CD4-positive, alpha-beta T cell (primary cell): ENCODE data around the gene PPT1. TPM values are rescaled to one million over a fixed set of nuclear protein-coding genes. Genes with fewer than 3 reads are reported as not detected.

Experiments
- ATAC-seq: fragments of 200-7000 bp; cut with Tn5 transposase; one replicate; pipeline ENCODE4 v1.10.0; 2022; ENCODE audit warnings: mild to moderate bottlenecking; ENCODE audit not compliant: poor library complexity
- CTCF ChIA-PET: fragments of 350-600 bp; sonication (Branson Sonifier 250); formaldehyde crosslinking; loops from one replicate; lab custom pipeline; 2021; ENCODE audit warnings: antibody characterized with exemption, inconsistent platforms; lab: Charles Lee
- POLR2A ChIA-PET: fragments of 350-600 bp; sonication (Branson Sonifier 250); formaldehyde crosslinking; loops from one replicate; lab custom pipeline; 2021; ENCODE audit warnings: antibody characterized with exemption, inconsistent platforms; lab: Charles Lee
- DNase-seq, 14 experiments: peaks; one replicate each; pipeline ENCODE4 v3.0.0-alpha.2; 2013 to 2020; ENCODE audit warnings: mixed read lengths in 2 of 14
- H3K27ac ChIP-seq, 2 donors: one replicate each; pipeline versions ENCODE4 v1.5.1 to v1.7.0; 2013; ENCODE audit warnings: low read length in 2 of 2, low read depth in 1 of 2, mild to moderate bottlenecking in 1 of 2
- H3K27me3 ChIP-seq, 2 experiments: 1 replicate in 1 of 2; 2 replicates in 1 of 2; pipeline versions ENCODE4 v1.6.1 to v1.7.0; 2013; ENCODE audit warnings: low read length in 2 of 2, control low read depth in 1 of 2, mild to moderate bottlenecking in 1 of 2, moderate library complexity in 1 of 2; ENCODE audit not compliant: insufficient read depth in 2 of 2, control insufficient read depth in 1 of 2
- H3K36me3 ChIP-seq: one replicate; pipeline ENCODE4 v1.6.1; 2013; ENCODE audit warnings: low read length, control low read depth; ENCODE audit not compliant: insufficient read depth
- H3K4me1 ChIP-seq: one replicate; pipeline ENCODE4 v1.6.1; 2013; ENCODE audit warnings: low read length, control low read depth; ENCODE audit not compliant: insufficient read depth
- H3K4me3 ChIP-seq: one replicate; pipeline ENCODE4 v1.5.1; 2013; ENCODE audit warnings: mild to moderate bottlenecking, low read length, moderate library complexity
- H3K9me3 ChIP-seq, 2 experiments: 1 replicate in 1 of 2; 2 replicates in 1 of 2; pipeline versions ENCODE4 v1.6.1 to v1.7.0; 2013; ENCODE audit warnings: low read length in 2 of 2, mild to moderate bottlenecking in 2 of 2, control low read depth in 1 of 2, moderate library complexity in 1 of 2; ENCODE audit not compliant: control insufficient read depth in 1 of 2, insufficient read depth in 1 of 2
- H3K27ac Mint-ChIP-seq: one replicate; pipeline ENCODE4 v1.8.0; 2020; ENCODE audit warnings: mixed read lengths
- H3K27me3 Mint-ChIP-seq: one replicate; pipeline ENCODE4 v1.8.0; 2021; ENCODE audit warnings: mixed read lengths
- H3K36me3 Mint-ChIP-seq: one replicate; pipeline ENCODE4 v1.8.0; 2021; ENCODE audit warnings: low read depth, mixed read lengths
- H3K4me1 Mint-ChIP-seq: one replicate; pipeline ENCODE4 v1.8.0; 2021; ENCODE audit warnings: low read depth, mixed read lengths
- H3K4me3 Mint-ChIP-seq: one replicate; pipeline ENCODE4 v1.8.0; 2020; ENCODE audit warnings: mild to moderate bottlenecking, mixed read lengths
- H3K9me3 Mint-ChIP-seq: one replicate; pipeline ENCODE4 v1.8.0; 2020; ENCODE audit warnings: mixed read lengths
- intact Hi-C, 2 experiments: fragments of 100-400 bp; cut with DNase I in 1 of 2; cut with micrococcal nuclease in 1 of 2; formaldehyde crosslinking; loops; one replicate each; pipeline versions ENCODE4 v1.15.1 to v1.9.0; 2023 to 2025; cut with DNase I, micrococcal nuclease
- total RNA-seq, 174 experiments: library from RNA in 2 of 174; stranded (reverse) in 2 of 174; gene quantifications; one replicate each; pipeline ENCODE4 v1.2.3 and lab custom pipeline; 2021 to 2026
- TF ChIP-seq, protein P1 (sequence below): fragments of 200-600 bp; IDR thresholded peaks from one replicate; pipeline ENCODE4 v1.8.0; 2022; ENCODE audit warnings: antibody characterized with exemption, mild to moderate bottlenecking

Gene PPT1
- total RNA-seq, 2 experiments from 2014 or later, result 31.9 to 34.5 TPM

DNA sequence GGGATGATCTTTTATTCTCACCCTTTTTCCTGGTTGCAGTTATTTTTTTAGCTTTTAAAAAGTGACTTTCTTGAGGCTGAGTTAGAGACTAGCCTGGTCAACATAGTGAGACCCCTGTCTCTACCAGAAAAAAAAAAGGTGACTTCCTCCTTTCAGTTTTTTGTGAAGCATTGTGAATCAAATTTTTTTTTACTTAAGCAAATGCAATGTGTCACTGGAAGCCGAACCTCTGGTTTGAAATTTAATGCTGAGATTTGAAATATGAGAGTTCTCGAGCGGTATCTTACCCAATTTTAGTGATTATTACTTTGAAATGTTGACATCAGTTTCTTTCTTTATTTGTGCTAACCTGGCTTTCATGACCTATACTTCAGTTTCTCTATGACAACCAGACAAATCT, 52.9 kb downstream of the PPT1 start:
- TF ChIP-seq, protein P1, sequence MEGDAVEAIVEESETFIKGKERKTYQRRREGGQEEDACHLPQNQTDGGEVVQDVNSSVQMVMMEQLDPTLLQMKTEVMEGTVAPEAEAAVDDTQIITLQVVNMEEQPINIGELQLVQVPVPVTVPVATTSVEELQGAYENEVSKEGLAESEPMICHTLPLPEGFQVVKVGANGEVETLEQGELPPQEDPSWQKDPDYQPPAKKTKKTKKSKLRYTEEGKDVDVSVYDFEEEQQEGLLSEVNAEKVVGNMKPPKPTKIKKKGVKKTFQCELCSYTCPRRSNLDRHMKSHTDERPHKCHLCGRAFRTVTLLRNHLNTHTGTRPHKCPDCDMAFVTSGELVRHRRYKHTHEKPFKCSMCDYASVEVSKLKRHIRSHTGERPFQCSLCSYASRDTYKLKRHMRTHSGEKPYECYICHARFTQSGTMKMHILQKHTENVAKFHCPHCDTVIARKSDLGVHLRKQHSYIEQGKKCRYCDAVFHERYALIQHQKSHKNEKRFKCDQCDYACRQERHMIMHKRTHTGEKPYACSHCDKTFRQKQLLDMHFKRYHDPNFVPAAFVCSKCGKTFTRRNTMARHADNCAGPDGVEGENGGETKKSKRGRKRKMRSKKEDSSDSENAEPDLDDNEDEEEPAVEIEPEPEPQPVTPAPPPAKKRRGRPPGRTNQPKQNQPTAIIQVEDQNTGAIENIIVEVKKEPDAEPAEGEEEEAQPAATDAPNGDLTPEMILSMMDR, result no peak
- intact Hi-C loops, result loop anchor here in 1 of 2 experiments (5.0 to 10.0 kb wide), 2 partner anchors 488 to 651 kb away; partner anchors contain the start of genes NFYC and ZNF684
- Histone ChIP-seq H3K9me3 (no peaks in the 10 kb centered on the region), H3K36me3 (peaks cover 30% of the 10 kb centered on the region), H3K4me3 (peak overlapping the region; percentile 100), H3K27me3 (no peaks in the 10 kb centered on the region), H3K4me1 (peaks cover 69% of the 10 kb centered on the region), H3K27ac (peak overlapping the region in 1 of 2 donors; percentile 16)
- Mint-ChIP-seq H3K27me3 (no peaks in the 10 kb centered on the region), H3K36me3 (peaks cover 81% of the 10 kb centered on the region), H3K27ac (peak overlapping the region; percentile 95), H3K4me3 (peak overlapping the region; percentile 88), H3K9me3 (no peaks in the 10 kb centered on the region), H3K4me1 (peaks cover 85% of the 10 kb centered on the region)
- ATAC-seq (no peak), DNase-seq (no peak)
- ChIA-PET POLR2A (interaction anchor here (0.7 kb wide), 3 partner anchors 8 to 17 kb away, joined by 3 to 4 read pairs (median 3); no protein-coding TSS in a partner anchor), CTCF (no interaction called here)

GRCh38 chr1:40042341-40042740, 54.7 kb downstream of the PPT1 start:
- Mint-ChIP-seq H3K9me3 (no peaks in the 10 kb centered on the region), H3K4me1 (peaks cover 83% of the 10 kb centered on the region), H3K4me3 (peak overlapping the region; percentile 86), H3K27me3 (no peaks in the 10 kb centered on the region), H3K27ac (peak overlapping the region; percentile 95), H3K36me3 (peaks cover 64% of the 10 kb centered on the region)
- TF ChIP-seq, protein P1, result no peak
- POLR2A ChIA-PET, result interaction anchor here (0.8 to 1.0 kb wide), 4 partner anchors 10 to 21 kb away, joined by 3 to 4 read pairs (median 4); no protein-coding TSS in a partner anchor
- CTCF ChIA-PET, result interaction anchor here (0.9 kb wide), 1 partner anchor 10 kb away, joined by 3 read pairs; no protein-coding TSS in a partner anchor
- Histone ChIP-seq H3K4me3 (peak overlapping the region; percentile 100), H3K36me3 (peaks cover 16% of the 10 kb centered on the region), H3K27me3 (no peaks in the 10 kb centered on the region), H3K27ac (peak overlapping the region; percentile 1 to 2), H3K4me1 (peaks cover 77% of the 10 kb centered on the region), H3K9me3 (no peaks in the 10 kb centered on the region)
- intact Hi-C loops, result loop anchor here in 1 of 2 experiments (5.0 to 10.0 kb wide), 2 partner anchors 490 to 652 kb away; partner anchors contain the start of genes NFYC and ZNF684
- DNase-seq (no peak), ATAC-seq (no peak)

GRCh38 chr1:40041466-40041838, 55.6 kb downstream of the PPT1 start:
- no peaks in the 10 kb centered on the region for H3K9me3 Mint-ChIP-seq
- TF ChIP-seq, protein P1, result no peak
- H3K27me3 Mint-ChIP-seq, result no peaks in the 10 kb centered on the region
- peaks cover 61% of the 10 kb centered on the region for H3K36me3 Mint-ChIP-seq
- DNase-seq (no peak), ATAC-seq (no peak)
- intact Hi-C loops, result loop anchor here (2.0 to 10.0 kb wide), 6 partner anchors 17 to 653 kb away; partner anchors contain the start of genes ZMPSTE24 (in 2 of the 2), NFYC (in 1 of the 2), RLF (in 1 of the 2) and ZNF684 (in 1 of the 2)
- Histone ChIP-seq H3K27me3 (no peaks in the 10 kb centered on the region), H3K4me3 (peak overlapping the region; percentile 100), H3K27ac (peak overlapping the region; percentile 88 to 90), H3K36me3 (peaks cover 14% of the 10 kb centered on the region), H3K9me3 (no peaks in the 10 kb centered on the region), H3K4me1 (peaks cover 79% of the 10 kb centered on the region)
- peak overlapping the region; percentile 98 for H3K4me3 Mint-ChIP-seq
- peak overlapping the region; percentile 95 for H3K27ac Mint-ChIP-seq
- peaks cover 85% of the 10 kb centered on the region for H3K4me1 Mint-ChIP-seq
- ChIA-PET CTCF (interaction anchor here (1.3 kb wide), 1 partner anchor 9 kb away, joined by 4 read pairs; no protein-coding TSS in a partner anchor), POLR2A (interaction anchor here (1.1 to 3.4 kb wide), 5 partner anchors 9 to 340 kb away, joined by 3 to 56 read pairs (median 5); no protein-coding TSS in a partner anchor)
